Activated CD8-positive, alpha-beta memory T cell treated with anti-CD3 and anti-CD28 coated beads, Interleukin-2, amount 50 U/mL, for 1 hour (primary cell): ENCODE measurements around the gene GPR4.
A peak's percentile ranks its signal among the peaks of the same experiment; 100 is the strongest.
"Not testable (repeated sequence)": the region's sequence is repeated elsewhere in the genome, so short reads cannot be mapped to it uniquely, and the experiment has no call there.

Source experiments
- DNase-seq: peaks from one replicate; pipeline ENCODE4 v3.0.0-alpha.2; 2020; ENCODE audit errors: extremely low read depth

The GPR4 gene

DNA sequence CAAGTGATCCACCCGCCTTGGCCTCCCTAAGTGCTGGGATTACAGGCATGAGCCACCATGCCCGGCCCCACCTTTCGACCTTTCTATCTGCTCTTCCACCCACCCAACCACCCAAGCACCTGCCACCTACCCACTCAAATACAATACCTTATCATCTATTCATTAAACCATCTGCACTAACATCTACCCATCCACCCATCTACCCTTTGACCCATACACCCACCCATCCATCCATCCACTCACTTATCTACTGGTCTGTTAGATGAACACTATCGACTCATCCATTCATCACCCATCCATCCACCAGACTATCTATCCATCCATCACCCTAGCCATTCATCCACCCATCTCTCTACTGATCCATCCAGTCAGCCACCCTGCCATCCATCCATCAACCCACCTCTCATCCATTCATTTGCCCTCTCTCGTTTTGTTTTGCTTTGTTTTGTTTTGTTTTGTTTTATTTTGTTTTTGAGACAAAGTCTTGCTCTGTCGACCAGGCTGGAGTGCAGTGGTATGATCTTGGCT is 20.0 kb upstream of the GPR4 start:
- no peak for DNase-seq

DNA sequence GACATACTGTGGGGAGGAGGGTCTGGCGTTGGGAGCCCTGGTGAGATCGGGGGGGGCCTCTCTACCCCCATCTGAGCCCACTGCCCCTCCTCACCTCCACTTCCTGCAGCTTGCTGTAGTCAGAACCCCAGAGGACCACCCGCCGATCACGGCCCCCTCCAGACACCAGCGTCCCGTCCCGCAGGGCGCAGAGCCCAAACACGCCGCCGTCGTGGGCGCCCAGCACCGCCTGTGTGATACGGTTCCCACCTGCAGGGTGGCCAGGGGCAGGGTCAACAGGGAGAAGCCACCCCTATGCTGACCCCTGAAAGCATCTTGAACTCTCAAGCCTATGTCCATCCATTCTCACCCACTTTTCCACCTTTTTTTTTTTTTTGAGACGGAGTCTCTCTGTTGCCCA is 19.4 kb upstream of the GPR4 start:
- no peak for DNase-seq

DNA sequence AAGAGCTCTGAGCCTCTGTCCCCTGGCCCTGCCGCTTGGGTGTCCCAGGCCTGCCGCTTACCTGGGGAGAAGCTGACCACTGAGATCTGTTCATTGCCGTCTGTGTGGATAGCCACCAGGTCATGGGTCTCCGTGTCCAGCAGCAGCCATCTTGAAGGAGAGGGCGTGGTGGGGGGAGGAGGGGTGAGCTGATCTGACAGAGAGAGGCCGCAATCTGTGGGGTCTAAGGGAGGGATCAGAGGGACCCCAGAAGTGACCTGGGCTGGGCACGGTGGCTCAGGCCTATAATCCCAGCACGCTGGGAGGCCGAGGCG is 14.6 kb upstream of the GPR4 start:
- DNase-seq: no peak

DNA sequence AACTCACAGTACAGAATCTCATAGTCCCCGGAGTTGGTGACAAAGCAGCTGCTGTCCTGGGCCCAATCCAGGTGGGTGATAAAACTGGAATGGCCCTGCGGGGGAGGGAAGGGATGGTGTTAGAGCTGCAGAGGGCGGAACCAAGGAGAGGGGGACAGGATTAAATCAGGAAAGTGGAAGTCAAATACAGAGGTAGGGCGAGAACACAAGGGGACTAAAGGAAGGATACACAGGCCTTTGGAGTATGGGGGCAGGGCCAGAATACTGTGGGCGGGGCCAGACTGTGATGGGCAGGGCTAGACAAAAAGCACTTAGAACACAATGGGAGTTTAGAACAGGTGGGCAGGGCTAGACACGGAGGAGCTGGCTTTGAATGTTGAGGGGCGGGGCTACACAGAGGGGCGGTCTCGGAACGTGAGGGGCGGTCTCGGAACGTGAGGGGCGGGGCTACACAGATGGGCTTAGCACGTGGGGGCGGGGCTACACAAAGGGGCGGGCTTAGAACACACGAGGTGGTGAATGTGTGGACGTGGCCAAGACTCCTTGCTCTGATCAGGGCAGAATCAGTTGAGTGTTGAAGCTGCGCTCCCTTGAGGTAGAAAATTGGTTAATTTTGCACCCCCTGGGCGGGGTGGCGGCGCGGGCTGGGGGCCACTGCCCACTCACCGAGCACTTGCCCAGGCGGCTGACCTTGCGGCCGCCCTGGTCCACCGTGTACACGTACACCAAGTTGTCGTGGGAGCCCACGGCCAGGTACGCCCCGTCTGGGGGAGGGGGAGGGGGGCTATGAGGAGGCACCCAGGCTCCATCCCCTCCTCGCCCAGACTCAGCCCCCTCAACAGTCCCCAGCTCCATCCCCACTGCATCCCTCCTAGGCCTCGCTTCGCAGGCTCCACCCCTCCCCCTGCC is 14.0 kb upstream of the GPR4 start:
- peak; percentile 25 for DNase-seq

DNA sequence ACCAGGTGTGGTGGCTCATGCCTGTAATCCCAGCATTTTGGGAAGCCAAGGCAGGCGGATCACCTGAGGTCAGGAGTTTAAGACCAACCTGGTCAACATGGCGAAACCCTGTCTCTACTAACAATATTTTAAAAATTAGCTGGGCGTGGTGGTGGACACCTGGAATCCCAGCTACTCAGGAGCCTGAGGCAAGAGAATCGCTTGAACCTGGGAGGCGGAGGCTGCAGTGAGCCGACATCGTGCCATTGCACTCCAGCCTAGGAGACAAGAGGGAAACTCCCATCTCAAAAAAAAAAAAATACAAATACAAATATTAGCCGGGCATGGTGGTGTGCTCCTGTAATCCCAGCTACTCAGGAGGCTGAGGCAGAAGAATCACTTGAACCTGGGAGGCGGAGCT is 13.0 kb upstream of the GPR4 start:
- DNase-seq: not testable (repeated sequence)

DNA sequence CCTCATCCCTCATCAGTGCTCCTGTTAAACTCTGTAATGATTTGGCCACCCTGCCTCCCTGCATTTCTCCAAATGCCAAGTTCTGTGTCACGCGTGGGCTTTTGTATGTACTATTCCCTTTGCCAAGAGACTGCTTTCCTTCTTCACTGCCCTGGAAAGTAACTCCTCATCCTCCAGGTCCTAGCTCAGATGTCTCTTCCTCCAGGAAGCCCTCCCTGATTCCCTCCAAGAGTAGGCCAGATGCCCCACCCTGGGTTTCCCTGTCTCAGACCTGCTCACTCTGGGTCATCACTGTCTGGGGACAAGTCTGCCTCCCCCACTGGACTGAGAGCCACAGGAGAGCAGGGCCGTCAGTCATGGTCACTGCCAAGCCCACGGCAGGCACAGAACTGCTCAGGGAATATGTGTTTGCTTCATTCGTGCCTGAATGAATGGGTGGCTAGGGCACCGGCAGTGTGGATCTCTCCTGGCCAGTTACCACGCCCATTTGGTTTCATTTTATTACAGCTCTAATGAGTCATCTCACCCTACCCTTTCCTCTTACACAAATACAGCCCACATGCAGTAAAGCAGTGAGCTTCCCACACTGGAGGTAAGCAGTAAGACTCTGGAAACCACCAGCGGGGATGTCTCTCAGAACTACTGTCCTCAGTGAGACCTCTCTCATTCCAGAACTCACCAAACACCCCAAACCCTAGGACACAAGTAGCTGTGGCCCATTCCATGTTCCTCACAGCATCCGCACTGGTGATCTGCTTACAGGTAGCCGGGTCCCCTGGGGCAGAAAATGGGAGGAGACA is 12.1 kb upstream of the GPR4 start:
- DNase-seq: no peak

DNA sequence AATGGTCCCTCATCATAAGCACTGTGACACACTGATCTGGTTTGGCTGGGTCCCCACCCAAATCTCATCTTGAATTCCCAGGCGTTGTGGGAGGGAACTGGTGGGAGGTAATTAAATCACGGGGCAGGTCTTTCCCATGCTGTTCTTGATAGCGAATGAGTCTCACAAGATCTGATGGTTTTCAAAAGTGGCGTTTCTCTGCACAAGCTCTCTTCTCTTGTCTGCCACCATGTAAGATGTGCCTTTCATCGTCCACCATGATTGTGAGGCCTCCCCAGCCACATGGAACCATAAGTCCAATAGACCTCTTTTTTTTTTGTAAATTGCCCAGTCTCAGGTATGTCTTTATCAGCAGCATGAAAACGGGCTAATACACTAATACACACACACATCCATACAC is 6.9 kb upstream of the GPR4 start:
- no peak for DNase-seq

DNA sequence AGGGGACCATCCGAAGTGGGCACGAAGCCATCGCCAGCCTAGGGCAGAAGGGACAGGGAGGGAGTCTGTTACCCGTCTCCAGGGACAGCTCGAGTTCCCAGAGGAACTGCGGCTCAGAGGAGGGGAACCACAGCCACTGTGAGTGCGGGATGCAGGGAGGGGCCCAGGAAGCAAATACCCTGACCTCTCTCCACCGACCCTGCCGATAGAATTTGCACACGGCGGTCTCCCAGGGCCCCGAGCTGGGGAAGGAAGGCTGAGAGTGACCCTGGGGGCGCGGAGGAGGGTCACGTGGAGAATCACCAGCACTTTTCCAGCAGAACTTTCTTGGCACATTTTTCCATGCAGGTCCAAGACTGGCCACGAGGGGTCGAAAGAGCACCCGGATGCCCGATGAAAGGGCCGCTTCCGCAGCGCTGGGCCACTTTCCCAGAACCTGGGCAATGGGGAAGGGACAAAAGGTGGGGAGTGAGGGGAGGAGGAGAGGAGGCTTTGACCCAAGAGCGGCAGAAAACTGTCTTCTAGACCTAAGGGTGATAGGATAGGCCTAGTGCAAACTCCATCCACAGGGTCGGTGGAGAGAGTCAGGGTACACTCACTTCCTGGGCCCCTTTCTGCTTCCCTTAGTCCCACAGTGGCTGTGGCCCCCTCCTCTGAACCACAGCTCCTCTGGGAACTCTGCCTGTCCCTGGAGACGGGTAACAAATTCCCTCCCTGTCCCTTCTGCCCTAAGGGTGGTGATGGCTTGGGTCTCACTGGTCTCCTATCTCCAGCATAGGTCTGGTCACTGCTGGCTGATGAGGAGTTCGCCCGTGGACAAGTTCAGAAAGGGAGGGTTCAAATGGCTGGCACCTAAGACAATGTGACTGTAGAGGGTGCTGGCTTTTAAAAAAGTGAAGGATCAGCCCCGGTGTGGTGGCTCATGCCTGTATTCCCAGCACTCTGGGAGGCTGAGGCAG is 5.3 kb upstream of the GPR4 start:
- no peak for DNase-seq

DNA sequence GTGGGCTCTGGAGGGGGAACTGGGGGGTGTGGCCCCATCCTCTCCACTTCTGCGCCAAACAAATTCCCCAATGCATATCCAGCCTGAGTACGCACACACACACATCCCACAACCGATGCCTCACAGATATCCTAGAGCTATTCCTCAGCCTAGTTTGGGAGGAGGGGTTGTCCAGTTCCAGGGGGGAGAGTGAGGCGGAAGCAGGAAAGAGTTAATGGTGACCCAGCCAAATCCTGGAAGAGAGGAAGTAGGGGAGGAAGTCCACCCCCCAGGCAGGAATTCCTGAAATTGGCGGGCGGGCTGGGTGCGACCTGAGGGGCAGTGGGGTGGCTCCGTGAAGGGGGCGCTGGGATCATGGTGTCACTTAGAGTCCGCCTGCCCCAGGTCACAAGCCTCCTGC is 897 bp downstream of the GPR4 start:
- DNase-seq: no peak

DNA sequence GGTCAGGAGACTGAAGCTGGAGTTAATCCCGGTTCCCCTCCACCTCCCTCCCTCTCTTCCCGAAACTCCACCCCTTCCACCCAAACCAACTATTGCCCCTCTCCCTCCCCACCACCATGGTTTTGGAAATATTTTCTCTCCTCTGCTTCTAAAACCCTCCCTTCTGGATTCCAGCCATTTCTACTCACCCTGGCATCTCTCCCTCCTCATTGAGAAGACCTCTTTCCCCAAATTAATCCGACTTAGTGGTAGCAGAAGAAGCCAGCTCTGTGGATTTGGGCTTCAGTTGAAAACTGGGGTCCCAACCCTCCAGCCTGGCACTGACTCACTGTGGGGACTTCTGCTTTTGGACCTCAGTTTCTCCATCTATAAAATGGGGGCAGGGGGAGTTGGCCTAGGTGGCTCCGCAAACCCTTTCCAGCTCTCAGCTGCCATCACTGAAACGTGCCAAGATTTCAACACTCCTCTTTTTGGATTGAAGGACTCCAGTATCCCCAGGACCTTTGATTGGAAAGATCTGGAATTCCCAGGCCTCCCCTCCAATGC is 1.6 kb downstream of the GPR4 start:
- no peak for DNase-seq

DNA sequence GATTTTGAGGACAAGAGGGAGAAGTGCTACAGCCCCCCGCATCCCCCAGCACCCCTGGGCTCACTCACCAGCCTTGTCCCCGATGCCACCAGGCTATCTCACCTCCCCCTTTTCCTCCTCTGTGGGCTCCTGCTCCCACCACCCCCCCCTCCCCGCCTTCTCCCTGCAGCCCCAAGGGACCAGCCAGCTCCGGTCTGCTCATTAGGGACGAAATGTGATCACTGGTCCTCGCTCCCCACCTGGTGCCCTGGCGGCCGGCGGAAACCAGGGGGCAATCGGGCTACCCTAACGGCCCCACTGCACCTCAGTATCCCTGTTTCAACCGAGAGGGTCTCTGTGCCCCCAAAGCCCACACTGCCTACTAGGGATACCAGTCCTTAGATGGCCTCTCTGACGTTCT is 2.7 kb downstream of the GPR4 start:
- DNase-seq: no peak

DNA sequence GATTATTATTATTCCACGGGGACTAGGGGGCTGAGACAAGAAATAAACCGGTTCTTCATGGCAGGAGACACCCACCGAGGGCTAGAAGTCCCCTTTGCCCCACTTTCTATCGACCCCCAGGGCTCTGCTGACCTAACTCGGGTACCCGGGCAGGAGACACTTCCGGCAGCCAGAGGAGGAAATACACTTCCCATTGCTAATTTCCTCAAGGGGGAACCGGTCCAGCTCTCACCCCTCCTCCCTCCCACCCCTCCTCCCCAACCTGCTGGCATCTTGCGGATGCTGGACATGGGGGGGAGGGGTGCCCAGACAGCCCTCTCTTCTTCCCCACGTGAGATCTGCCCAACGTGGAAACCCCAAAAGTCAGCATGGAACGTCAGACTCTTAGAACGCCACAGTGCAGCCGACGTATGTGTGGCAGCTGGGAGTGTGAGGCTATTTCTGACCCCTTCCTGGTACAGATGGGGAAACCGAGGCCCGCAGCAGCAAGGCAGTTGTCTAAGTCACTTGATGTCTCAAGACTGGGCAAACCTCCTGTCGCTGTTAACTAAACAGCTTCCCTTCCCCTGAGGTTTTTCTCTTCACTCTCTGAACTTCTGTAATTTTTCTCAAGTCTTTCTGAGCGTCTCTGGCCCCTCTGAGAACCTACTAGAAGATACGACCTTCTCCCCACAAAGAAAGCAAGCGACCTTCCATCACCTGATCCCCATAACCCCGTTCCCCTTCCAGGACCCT is 3.6 kb downstream of the GPR4 start:
- DNase-seq: no peak

DNA sequence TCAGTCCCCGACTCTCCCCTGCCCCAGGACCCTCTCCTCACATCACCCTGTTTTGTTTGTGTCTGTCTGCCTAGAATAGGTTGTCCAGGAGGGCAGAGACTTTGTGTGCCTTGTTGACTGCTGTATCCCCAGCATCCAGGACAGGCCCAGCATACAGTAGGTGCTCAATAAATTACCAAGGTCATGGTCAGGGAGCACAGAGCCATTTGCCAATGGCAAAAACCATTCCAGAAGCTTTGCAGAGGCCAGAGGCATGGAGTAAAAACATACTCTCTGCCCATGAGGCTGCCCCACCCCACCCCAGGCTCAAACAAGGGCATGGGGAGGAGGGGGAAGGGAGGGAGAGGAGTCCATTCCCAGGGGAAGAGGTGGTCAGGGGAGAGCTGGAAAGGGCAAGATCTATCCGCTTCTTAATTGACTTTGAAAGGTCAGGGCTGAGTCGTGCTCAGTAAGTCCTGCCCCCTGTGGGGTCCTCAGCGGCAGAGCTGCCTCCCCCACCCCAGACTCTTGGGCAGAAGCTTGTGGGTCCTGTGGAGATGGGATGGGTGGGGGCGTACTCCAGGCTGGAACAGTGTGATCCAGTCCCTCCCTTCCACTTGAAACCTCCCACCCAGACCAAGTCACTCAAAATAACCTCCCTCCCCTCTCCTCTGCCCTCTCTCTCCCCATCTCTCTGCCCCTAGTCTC is 4.4 kb downstream of the GPR4 start:
- DNase-seq: no peak

DNA sequence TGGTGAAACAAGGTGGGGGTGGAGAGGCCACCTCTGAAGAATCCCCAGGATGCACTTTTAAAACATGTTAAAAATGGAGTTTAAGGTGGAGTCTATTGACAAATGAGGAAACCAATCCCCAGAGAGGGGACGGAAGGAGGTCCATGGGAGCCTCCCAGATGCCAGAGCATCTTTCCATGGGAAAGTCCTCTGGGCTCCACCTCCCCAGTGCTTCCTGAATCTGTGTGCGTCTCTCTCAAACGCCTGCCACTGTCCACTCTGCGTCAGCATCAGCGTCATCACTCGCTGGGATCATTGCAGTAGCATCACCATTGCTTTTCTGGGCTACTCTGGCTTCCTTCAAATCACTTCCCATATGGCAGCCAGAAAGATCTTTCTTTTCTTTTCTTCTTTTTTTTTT is 6.2 kb downstream of the GPR4 start:
- no peak for DNase-seq

DNA sequence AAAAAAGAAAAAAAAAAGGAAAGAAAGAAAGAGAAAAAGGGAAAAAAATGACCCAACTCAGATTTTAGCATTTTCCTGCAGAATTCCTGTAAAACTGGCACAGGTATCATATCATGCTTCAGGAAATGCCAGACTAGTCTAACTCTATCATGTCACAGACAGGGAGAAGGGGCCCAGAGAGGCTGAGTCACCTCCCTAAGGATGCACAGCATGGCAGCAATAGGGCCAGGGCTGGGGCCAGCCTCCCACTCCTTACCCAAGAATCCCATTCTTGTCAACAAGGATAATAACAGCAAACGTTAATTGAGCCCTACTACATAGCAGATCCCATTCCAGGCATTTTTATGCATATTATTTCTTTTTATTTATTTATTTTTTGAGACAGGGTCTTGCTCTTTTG is 8.5 kb downstream of the GPR4 start:
- no peak for DNase-seq

DNA sequence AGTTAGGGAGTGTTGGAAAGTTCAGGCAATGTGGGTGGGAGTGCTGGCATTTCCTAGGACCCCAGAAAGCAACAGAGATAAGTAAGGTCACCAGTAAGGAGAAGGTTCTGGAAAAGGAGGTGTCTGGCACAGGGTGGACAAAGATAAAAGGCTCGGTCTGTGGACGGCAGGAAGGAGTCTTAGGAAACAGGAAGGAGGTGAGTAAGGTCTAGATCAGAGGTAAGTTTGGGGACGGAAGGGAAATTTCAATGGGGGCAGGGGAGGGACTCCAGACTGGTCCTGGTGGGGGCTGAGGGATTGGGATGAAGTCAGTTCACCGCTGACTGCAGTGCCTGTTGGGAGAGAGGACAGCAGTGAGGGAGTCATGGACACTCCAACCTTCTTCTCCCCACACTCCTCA is 9.6 kb downstream of the GPR4 start:
- DNase-seq: no peak

DNA sequence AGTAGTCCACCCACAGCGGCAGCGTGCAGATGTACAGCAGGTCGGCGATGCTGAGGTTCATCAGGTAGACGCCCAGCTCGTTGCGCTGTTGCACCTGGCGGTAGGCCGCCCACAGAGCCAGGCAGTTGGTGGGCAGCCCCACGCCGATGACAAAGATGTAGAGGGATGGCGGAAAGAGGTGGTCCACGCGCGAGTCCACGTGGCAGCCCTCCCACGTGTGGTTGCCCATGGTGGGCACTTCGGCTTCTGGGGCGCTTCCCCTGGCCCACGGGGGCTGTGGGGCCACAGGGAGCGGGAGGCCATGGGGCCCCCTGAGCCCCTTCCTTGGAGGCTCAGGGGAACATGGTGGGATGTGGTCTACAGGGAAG is 10.4 kb downstream of the GPR4 start:
- DNase-seq: no peak

DNA sequence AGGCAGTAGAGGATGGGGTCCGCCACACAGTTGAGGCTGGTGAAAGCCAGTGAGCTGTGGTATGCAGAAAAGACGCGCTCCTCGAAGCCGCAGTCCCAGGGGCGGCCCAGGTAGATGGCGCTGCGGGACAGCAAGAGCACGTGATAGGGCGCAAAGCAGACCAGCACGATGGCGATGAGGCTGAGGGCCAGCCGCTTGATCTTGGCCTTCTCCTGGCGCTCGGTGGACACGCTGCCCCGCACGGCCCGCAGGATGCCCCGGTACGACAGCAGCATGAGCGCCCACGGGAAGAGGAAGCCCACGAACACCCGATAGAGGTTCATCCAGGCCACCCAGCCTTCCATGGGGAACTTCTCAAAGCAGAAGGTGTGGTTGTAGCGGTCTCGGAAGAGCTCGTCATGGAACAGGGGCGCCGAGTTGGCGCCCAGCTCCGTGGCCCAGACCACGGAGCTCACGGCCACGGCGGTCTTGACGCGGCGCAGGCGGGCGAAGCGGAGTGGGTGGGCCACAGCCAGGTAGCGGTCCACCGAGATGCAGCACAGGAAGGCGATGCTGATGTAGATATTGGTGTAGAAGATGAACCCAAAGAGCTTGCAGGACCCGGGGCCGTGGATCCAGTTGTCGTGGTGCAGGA is 10.9 kb downstream of the GPR4 start:
- no peak for DNase-seq

DNA sequence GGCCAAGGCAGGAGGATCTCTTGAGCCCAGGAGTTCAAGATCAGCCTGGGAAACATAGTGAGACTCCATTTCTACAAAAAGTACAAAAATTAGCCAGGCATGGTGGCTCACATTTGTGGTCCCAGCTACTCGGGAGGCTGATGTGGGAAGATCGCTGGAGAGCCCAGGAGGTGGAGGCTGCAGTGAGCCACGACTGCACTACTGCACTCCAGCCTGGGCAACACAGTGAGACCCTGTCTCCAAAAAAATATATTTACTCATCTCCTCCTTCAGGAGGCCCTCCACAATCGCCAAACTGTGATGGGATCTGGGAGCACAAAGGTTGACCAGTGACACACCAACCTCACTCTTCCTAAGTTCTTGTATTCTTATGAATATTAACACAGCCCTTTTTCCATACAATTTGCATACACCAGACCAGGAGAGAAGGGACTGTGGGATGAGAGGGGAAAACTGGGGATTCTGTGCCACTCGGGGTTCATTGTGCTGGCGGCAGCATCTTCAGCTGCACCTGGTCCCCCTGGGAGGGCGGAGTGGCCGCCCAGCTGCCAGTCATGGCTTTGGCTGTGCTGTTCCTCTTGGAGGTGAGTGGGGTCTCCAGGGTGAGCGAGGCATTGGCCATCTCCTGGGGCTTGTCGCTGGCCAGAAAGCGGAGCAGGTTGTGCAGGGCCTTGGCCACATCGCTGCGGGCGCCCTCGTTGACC is 11.6 kb downstream of the GPR4 start:
- no peak for DNase-seq
